GM10266 (cell line): ENCODE results near the gene ZMYND15.
"Not testable (repeated sequence)": the region's sequence is repeated elsewhere in the genome, so short reads cannot be mapped to it uniquely, and the experiment has no call there.

Source experiments
- DNase-seq: peaks from one replicate; pipeline ENCODE4 v3.0.0; 2012; ENCODE audit errors: extremely low spot score
- CTCF ChIP-seq: IDR thresholded peaks from 2 replicates; pipeline ENCODE4 v1.5.1; 2012; ENCODE audit warnings: mild to moderate bottlenecking, low read depth; ENCODE audit not compliant: control insufficient read depth, insufficient read depth; ENCODE audit errors: missing control alignments

ZMYND15 gene

GRCh38 chr17:4710693-4711634, 28.7 kb upstream of the ZMYND15 start:
- peak; percentile 53 for DNase-seq
- no peak for TF ChIP-seq CTCF

GRCh38 chr17:4711661-4712181, 27.9 kb upstream of the ZMYND15 start:
- DNase-seq: no peak
- no peak for TF ChIP-seq CTCF

- no peak for DNase-seq
- no peak for TF ChIP-seq CTCF
Measured at GRCh38 chr17:4712526-4712925, 27.1 kb upstream of the ZMYND15 start.

- DNase-seq: not testable (repeated sequence)
Measured at GRCh38 chr17:4714340-4715062, 25.1 kb upstream of the ZMYND15 start.

- no peak for TF ChIP-seq CTCF
- peak; percentile 39 for DNase-seq
Measured at GRCh38 chr17:4715063-4715744, 24.4 kb upstream of the ZMYND15 start.

GRCh38 chr17:4716081-4716480, 23.6 kb upstream of the ZMYND15 start:
- TF ChIP-seq CTCF: no peak
- no peak for DNase-seq

GRCh38 chr17:4717791-4718190, 21.8 kb upstream of the ZMYND15 start:
- TF ChIP-seq CTCF: no peak
- no peak for DNase-seq
